Transverse colon (tissue), 4 donors: ENCODE results near the gene THSD4. TPM values are rescaled to one million over a fixed set of nuclear protein-coding genes. Genes with fewer than 3 reads are reported as not detected.
A peak's percentile ranks its signal among the peaks of the same experiment; 100 is the strongest.

Experiments used
- DNase-seq: peaks from one replicate; pipeline ENCODE4 v3.0.0-alpha.2; 2019
- H3K27ac ChIP-seq, 4 donors: fragments of 200-600 bp; sonication (generic); 2 replicates each; pipeline ENCODE4 v1.5.1; 2016 to 2018; ENCODE audit warnings: inconsistent platforms in 4 of 4
- H3K27me3 ChIP-seq: fragments of 200-600 bp; sonication (generic); 2 replicates; pipeline ENCODE4 v1.5.1; 2017; ENCODE audit warnings: inconsistent platforms
- H3K36me3 ChIP-seq, 4 donors: fragments of 200-600 bp; sonication (generic); 2 replicates each; pipeline ENCODE4 v1.5.1; 2017 to 2019; ENCODE audit warnings: inconsistent platforms in 4 of 4
- H3K4me1 ChIP-seq, 4 donors: fragments of 200-600 bp; sonication (generic); 2 replicates each; pipeline ENCODE4 v1.5.1; 2017 to 2020; ENCODE audit warnings: inconsistent platforms in 4 of 4
- H3K4me3 ChIP-seq, 4 donors: fragments of 200-600 bp; sonication (generic); 1 replicate in 1 of 4; 2 replicates in 3 of 4; pipeline versions ENCODE4 v1.5.1 to v1.6.1; 2017 to 2019; ENCODE audit warnings: inconsistent platforms in 4 of 4
- H3K9me3 ChIP-seq, 2 donors: fragments of 200-600 bp; sonication (generic); 2 replicates each; pipeline ENCODE4 v1.5.1; 2017 to 2019; ENCODE audit warnings: inconsistent platforms in 2 of 2
- EP300 ChIP-seq: sonication (generic); formaldehyde crosslinking; IDR thresholded peaks from one replicate; pipeline ENCODE4 v1.6.1; 2017; ENCODE audit warnings: antibody characterized with exemption, low read depth
- POLR2A ChIP-seq: fragments of 450-650 bp; IDR thresholded peaks from one replicate; pipeline ENCODE4 v1.6.1; 2016; ENCODE audit warnings: antibody characterized with exemption, mild to moderate bottlenecking, moderate library complexity
- POLR2AphosphoS5 ChIP-seq, 3 donors: sonication (generic); formaldehyde crosslinking; IDR thresholded peaks; one replicate each; pipeline ENCODE4 v1.6.1; 2016; ENCODE audit warnings: antibody characterized with exemption in 3 of 3
- WGBS, 2 donors: methylation state at CpG; one replicate each; pipeline ENCODE4 v1.1.5; 2018; ENCODE audit warnings: low coverage in 1 of 2; 5-methylcytosine and 5-hydroxymethylcytosine counted together
- in situ Hi-C, 4 donors: fragments of 200-750 bp; cut with MboI; loops; one replicate each; pipeline versions ENCODE4 v1.15.0 to v1.15.1; 2017; ENCODE audit warnings: low sequenced_read_pairs in 3 of 4, low pct_ligation_motif_present in 1 of 4, low pct_unique_long_range_greater_than_20kb in 1 of 4
- intact Hi-C: fragments of 100-400 bp; cut with DNase I; formaldehyde crosslinking; loops from one replicate; pipeline ENCODE4 v1.15.1; 2023; ENCODE audit warnings: low total_unique reads
- total RNA-seq, 4 donors: library from RNA; depleted of rRNA; stranded (reverse); fragments of >200 nt; gene quantifications; one replicate each; pipeline ENCODE4 v1.1.0, GENCODE V29; 2016
- TF ChIP-seq, protein P1 (sequence below), 5 experiments: fragments of 200-600 bp in 3 of 5; fragments of 450-650 bp in 2 of 5; sonication (generic) in 3 of 5; IDR thresholded peaks; 1 replicate in 2 of 5; 2 replicates in 3 of 5; pipeline ENCODE4 v1.5.1; 2016 to 2017; ENCODE audit warnings: antibody characterized with exemption in 5 of 5, inconsistent platforms in 3 of 5, mild to moderate bottlenecking in 2 of 5, moderate library complexity in 1 of 5

THSD4 gene
- total RNA-seq, 4 donors from 2014 or later: 13.3 to 57.2 (median 47.4) TPM

DNA sequence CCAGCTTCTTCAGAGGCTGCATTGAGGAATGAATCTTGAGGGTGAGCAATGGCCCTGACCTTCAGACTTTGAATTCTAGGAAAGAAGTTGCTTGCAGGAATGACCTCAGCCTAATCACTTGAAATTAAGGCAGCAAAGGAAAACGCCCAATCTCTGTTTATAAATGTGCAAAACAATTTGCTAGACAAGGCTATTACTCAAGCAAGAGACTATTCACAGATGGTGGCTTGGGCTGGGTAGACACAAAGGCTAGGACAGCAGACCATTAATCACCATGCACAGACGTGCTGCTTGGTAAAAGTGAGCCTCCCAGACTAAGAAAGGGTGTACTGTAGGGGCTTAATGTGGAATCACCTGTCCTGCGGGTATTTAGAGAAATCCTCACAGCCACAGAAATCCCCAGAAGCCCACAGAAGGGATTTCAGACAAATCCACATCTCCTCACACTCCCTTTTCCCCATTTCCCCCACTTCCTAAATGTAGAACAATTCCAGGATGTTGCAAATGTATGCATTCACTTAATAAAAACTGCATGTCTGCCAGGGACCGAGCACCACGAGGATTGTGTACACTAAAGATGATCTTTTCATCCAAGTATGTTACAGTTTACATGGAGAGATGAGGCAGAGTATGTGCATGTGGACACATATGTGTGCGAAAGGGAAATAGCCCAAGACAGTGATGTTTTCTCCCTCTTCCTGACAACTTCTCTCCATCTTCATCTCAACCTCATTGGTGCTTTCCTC is 259.5 kb downstream of the THSD4 start:
- no peaks in the 10 kb centered on the region for H3K9me3 ChIP-seq
- TF ChIP-seq POLR2A: no peak
- TF ChIP-seq, protein P1, sequence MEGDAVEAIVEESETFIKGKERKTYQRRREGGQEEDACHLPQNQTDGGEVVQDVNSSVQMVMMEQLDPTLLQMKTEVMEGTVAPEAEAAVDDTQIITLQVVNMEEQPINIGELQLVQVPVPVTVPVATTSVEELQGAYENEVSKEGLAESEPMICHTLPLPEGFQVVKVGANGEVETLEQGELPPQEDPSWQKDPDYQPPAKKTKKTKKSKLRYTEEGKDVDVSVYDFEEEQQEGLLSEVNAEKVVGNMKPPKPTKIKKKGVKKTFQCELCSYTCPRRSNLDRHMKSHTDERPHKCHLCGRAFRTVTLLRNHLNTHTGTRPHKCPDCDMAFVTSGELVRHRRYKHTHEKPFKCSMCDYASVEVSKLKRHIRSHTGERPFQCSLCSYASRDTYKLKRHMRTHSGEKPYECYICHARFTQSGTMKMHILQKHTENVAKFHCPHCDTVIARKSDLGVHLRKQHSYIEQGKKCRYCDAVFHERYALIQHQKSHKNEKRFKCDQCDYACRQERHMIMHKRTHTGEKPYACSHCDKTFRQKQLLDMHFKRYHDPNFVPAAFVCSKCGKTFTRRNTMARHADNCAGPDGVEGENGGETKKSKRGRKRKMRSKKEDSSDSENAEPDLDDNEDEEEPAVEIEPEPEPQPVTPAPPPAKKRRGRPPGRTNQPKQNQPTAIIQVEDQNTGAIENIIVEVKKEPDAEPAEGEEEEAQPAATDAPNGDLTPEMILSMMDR (IDR thresholded peaks at IDR 0.05): no peak
- TF ChIP-seq POLR2AphosphoS5 (IDR thresholded peaks at IDR 0.05): no peak
- no peak for TF ChIP-seq EP300
- intact Hi-C loops: no loop called here
- no peak overlapping the region for H3K4me3 ChIP-seq
- no peaks in the 10 kb centered on the region for H3K36me3 ChIP-seq
- DNase-seq: peak; percentile 24
- WGBS, 2 donors: 62 to 64% methylated on average over 5 to 6 of the region's 6 CpGs
- no peaks in the 10 kb centered on the region for H3K27me3 ChIP-seq
- H3K27ac ChIP-seq: peak overlapping the region; percentile 22 to 52 (median 42)
- in situ Hi-C loops: no loop called here
- H3K4me1 ChIP-seq: peaks cover 6 to 29% (median 11%) of the 10 kb centered on the region in 4 donors

DNA sequence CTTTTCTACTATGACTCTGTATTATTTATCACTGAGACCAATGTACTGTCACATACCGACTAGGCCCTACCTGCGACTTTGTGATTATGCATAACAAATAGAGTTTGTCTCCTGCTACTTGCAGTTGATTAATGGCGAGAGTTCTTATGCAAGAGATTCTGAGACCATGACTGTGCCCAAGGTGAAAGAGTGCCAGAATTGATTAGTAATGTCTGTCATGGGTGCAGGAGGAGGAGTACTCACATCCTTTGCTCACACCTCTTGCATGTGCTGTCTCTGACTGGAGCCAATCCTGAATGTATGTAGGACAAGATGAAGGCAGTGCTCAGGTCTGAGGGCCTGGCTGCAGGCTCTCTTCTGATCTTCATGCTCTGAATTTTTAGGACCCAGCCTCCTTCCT is 260.7 kb downstream of the THSD4 start:
- no peak for DNase-seq
- Histone ChIP-seq H3K4me3 (no peak overlapping the region), H3K4me1 (peaks cover 8 to 33% (median 16%) of the 10 kb centered on the region in 4 donors), H3K27me3 (no peaks in the 10 kb centered on the region), H3K36me3 (no peaks in the 10 kb centered on the region), H3K9me3 (no peaks in the 10 kb centered on the region), H3K27ac (no peak overlapping the region)
- in situ Hi-C loops: no loop called here
- TF ChIP-seq POLR2A (no peak), EP300 (no peak)
- TF ChIP-seq, protein P1 (IDR thresholded peaks at IDR 0.05): no peak
- 98% methylated on average over 3 of the region's 3 CpGs; no CpG with 5 or more reads in 1 of the 2 donors for WGBS, 2 donors
- intact Hi-C loops: no loop called here

DNA sequence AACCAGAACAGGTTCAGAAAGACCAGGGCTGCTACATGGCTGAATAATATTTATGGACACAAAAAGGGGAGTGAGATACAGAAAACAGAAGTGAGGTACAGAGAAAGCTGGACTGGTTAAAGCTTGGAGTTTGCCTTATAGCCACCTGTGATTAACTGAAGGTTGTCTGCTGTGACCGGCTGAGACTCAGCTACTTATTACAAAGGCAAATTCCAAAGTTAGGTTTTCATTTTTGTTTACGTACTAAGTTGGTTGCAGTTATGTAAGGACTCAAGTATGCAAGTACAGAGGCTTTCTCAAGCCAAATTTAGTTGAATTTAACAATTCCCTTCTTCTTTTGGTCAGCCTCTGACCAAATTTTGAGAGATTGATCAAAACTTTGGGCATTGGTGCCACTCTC is 264.6 kb downstream of the THSD4 start:
- H3K36me3 ChIP-seq: no peaks in the 10 kb centered on the region
- H3K27me3 ChIP-seq: no peaks in the 10 kb centered on the region
- in situ Hi-C loops (loop anchor here in 2 of 4 donors (10.0 kb wide), 1 partner anchor 65 kb away; no protein-coding TSS in a partner anchor), intact Hi-C loops (no loop called here)
- no peak overlapping the region for H3K27ac ChIP-seq
- TF ChIP-seq POLR2A: no peak
- no peak for TF ChIP-seq EP300
- no peak for TF ChIP-seq POLR2AphosphoS5 (IDR thresholded peaks at IDR 0.05)
- TF ChIP-seq, protein P1 (IDR thresholded peaks at IDR 0.05): no peak
- H3K4me1 ChIP-seq: peaks cover 0 to 17% (median 11%) of the 10 kb centered on the region in 4 donors
- H3K4me3 ChIP-seq: no peak overlapping the region
- H3K9me3 ChIP-seq: no peaks in the 10 kb centered on the region
- DNase-seq: no peak
- WGBS, 2 donors: 67 to 76% methylated on average over 1 to 2 of the region's 2 CpGs

- intact Hi-C loops: no loop called here
- no peak overlapping the region for H3K4me3 ChIP-seq
- H3K9me3 ChIP-seq: no peaks in the 10 kb centered on the region
- H3K36me3 ChIP-seq: no peaks in the 10 kb centered on the region
- in situ Hi-C loops: loop anchor here in 2 of 4 donors (10.0 kb wide), 1 partner anchor 64 kb away; no protein-coding TSS in a partner anchor
- no peak overlapping the region for H3K27ac ChIP-seq
- 16 to 54% methylated on average over 2 of the region's 2 CpGs for WGBS, 2 donors
- TF ChIP-seq, protein P1 (IDR thresholded peaks at IDR 0.05): no peak
- TF ChIP-seq POLR2A: no peak
- no peak for TF ChIP-seq EP300
- TF ChIP-seq POLR2AphosphoS5 (IDR thresholded peaks at IDR 0.05): no peak
- no peak for DNase-seq
- no peaks in the 10 kb centered on the region for H3K27me3 ChIP-seq
- H3K4me1 ChIP-seq: peaks cover 3 to 21% (median 13%) of the 10 kb centered on the region in 4 donors
Measured at GRCh38 chr15:71380345-71380744, 265.1 kb downstream of the THSD4 start.
